ENCODE results near the gene RARA.

Gene RARA

DNA sequence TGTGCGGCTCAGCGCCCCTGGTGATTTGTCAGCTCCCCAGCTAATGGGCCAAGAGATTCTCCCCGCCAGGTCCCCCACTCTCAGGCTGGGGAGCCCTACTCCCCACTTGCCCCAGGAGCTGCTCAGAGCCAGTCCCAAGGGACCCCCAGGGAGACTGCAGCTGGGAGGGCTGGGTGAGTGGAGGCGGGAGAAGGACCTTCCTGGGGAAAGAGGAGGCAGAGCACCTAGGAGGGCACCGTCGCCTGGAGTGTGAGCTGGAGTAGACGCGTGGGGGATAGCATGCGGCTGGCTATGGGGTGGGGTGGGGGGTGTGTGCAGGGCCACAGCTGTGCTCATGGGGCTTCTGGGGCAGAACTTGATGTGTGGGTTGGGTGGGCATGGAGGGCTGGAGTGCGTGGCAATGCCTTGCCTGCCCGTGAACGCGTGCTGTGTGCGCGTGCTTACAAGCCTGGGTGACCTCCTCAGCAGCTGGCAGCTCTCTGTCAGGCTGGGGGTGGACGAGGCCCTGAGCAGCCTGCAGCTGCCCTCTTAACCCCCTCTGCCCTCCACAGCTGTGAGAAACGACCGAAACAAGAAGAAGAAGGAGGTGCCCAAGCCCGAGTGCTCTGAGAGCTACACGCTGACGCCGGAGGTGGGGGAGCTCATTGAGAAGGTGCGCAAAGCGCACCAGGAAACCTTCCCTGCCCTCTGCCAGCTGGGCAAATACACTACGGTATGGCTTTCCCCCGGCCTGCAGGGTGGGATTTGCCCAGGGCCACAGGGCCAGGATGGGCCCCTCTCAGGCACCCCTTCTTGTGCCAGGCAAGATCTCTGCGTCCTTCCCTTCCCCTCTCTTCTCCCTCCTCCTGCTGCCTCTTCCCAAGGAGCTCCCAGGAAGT lies 42.6 kb downstream of the RARA start:
- TF ChIP-seq, protein P1, sequence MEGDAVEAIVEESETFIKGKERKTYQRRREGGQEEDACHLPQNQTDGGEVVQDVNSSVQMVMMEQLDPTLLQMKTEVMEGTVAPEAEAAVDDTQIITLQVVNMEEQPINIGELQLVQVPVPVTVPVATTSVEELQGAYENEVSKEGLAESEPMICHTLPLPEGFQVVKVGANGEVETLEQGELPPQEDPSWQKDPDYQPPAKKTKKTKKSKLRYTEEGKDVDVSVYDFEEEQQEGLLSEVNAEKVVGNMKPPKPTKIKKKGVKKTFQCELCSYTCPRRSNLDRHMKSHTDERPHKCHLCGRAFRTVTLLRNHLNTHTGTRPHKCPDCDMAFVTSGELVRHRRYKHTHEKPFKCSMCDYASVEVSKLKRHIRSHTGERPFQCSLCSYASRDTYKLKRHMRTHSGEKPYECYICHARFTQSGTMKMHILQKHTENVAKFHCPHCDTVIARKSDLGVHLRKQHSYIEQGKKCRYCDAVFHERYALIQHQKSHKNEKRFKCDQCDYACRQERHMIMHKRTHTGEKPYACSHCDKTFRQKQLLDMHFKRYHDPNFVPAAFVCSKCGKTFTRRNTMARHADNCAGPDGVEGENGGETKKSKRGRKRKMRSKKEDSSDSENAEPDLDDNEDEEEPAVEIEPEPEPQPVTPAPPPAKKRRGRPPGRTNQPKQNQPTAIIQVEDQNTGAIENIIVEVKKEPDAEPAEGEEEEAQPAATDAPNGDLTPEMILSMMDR (IDR thresholded peaks at IDR 0.05; ENCODE audit: unreplicated experiment in 3 of 3): no peak
- Mint-ChIP-seq H3K9me3 (no peaks in the 10 kb centered on the region), H3K27me3 (ENCODE audit: low read depth) (peaks cover 4% of the 10 kb centered on the region), H3K27ac (peak overlapping the region; percentile 84 to 95 (median 95)), H3K36me3 (ENCODE audit: low read depth) (peaks cover 44% of the 10 kb centered on the region), H3K4me3 (peak overlapping the region; percentile 34 to 67 (median 63)), H3K4me1 (peaks cover 81% of the 10 kb centered on the region)

DNA sequence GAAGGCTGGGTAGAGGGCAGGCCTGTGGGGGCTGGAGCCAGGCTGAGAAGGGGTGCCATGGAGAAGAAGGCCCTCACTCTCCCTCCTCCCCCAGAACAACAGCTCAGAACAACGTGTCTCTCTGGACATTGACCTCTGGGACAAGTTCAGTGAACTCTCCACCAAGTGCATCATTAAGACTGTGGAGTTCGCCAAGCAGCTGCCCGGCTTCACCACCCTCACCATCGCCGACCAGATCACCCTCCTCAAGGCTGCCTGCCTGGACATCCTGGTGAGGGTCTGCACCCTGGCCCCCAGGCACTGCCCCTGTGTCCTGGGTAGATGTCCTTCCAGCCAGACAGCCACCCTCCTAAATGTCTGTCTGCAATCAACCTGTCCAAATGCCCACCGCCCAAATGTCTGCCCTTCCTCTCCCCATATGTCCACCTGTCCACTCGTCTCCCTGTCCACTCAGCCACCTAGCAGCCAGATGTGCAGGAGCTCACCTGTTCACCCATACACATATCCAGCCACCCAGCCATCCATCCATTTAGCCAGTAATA lies 43.3 kb downstream of the RARA start:
- peaks cover 79% of the 10 kb centered on the region for H3K4me1 Mint-ChIP-seq
- H3K27me3 Mint-ChIP-seq (ENCODE audit: low read depth): peaks cover 4% of the 10 kb centered on the region
- peaks cover 44% of the 10 kb centered on the region for H3K36me3 Mint-ChIP-seq (ENCODE audit: low read depth)
- peak overlapping the region; percentile 70 to 95 (median 95) for H3K27ac Mint-ChIP-seq
- peak overlapping the region; percentile 5 to 63 (median 41) for H3K4me3 Mint-ChIP-seq
- no peaks in the 10 kb centered on the region for H3K9me3 Mint-ChIP-seq
- TF ChIP-seq, protein P1 (IDR thresholded peaks at IDR 0.05; ENCODE audit: unreplicated experiment in 3 of 3): no peak

GRCh38 chr17:40352779-40353394 lies 43.9 kb downstream of the RARA start:
- TF ChIP-seq, protein P1 (IDR thresholded peaks at IDR 0.05; ENCODE audit: unreplicated experiment in 3 of 3): no peak
- H3K4me3 Mint-ChIP-seq: peak overlapping the region; percentile 18 to 63 (median 18)
- H3K27ac Mint-ChIP-seq: peak overlapping the region; percentile 70 to 95 (median 95)
- peaks cover 44% of the 10 kb centered on the region for H3K36me3 Mint-ChIP-seq (ENCODE audit: low read depth)
- H3K4me1 Mint-ChIP-seq: peaks cover 79% of the 10 kb centered on the region
- no peaks in the 10 kb centered on the region for H3K9me3 Mint-ChIP-seq
- H3K27me3 Mint-ChIP-seq (ENCODE audit: low read depth): peaks cover 4% of the 10 kb centered on the region

- Mint-ChIP-seq H3K4me1 (peaks cover 73% of the 10 kb centered on the region), H3K4me3 (no peak overlapping the region), H3K36me3 (ENCODE audit: low read depth) (peaks cover 38% of the 10 kb centered on the region), H3K27me3 (ENCODE audit: low read depth) (peaks cover 4% of the 10 kb centered on the region), H3K9me3 (no peaks in the 10 kb centered on the region), H3K27ac (peak overlapping the region; percentile 40 to 95 (median 63))
- TF ChIP-seq, protein P1 (IDR thresholded peaks at IDR 0.05; ENCODE audit: unreplicated experiment in 3 of 3): no peak
These were observed 45.5 kb downstream of the RARA start for GRCh38 chr17:40354221-40355122.

DNA sequence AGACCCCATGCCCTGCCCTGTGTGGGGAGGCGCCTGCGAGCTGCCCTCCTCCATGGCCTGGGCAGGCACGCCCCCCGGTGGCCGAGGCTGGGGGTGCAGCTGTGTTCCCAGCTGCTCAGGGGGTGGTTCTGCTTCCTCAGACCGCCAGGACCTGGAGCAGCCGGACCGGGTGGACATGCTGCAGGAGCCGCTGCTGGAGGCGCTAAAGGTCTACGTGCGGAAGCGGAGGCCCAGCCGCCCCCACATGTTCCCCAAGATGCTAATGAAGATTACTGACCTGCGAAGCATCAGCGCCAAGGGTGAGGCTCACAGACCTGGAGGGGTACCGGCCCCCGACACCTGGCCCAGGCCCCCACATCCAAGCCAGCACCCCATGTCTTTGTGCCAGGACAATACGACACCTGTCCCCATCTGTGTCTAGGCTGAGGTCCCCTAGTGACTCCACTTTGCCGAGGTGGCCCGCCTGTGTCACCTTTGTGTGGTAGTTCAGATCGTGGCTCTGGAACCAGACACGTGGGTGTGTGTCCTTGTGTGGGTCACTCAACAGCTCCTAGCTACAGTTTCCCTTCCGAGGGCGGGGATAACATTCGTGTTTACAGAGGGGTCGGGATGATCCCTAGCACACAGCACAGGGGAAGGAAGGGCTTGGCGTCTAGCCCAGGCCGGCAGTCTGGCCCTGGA lies 46.3 kb downstream of the RARA start:
- Mint-ChIP-seq H3K27me3 (ENCODE audit: low read depth) (peaks cover 4% of the 10 kb centered on the region), H3K36me3 (ENCODE audit: low read depth) (peaks cover 30% of the 10 kb centered on the region), H3K4me1 (peaks cover 65% of the 10 kb centered on the region), H3K4me3 (peak overlapping the region in 2 of 3 experiments; percentile 45 to 70), H3K27ac (peak overlapping the region; percentile 66 to 95 (median 83)), H3K9me3 (no peaks in the 10 kb centered on the region)
- TF ChIP-seq, protein P1 (IDR thresholded peaks at IDR 0.05; ENCODE audit: unreplicated experiment in 3 of 3): peak; percentile 93 to 98 (median 94)
